ENCODE data around the gene EHBP1.

Gene EHBP1

GRCh38 chr2:63052411-63053080 is 347.0 kb downstream of the EHBP1 start:
- no peak for DNase-seq (ENCODE audit: low spot score)

GRCh38 chr2:63053081-63053888 is 347.8 kb downstream of the EHBP1 start:
- no peak for DNase-seq (ENCODE audit: low spot score)

DNA sequence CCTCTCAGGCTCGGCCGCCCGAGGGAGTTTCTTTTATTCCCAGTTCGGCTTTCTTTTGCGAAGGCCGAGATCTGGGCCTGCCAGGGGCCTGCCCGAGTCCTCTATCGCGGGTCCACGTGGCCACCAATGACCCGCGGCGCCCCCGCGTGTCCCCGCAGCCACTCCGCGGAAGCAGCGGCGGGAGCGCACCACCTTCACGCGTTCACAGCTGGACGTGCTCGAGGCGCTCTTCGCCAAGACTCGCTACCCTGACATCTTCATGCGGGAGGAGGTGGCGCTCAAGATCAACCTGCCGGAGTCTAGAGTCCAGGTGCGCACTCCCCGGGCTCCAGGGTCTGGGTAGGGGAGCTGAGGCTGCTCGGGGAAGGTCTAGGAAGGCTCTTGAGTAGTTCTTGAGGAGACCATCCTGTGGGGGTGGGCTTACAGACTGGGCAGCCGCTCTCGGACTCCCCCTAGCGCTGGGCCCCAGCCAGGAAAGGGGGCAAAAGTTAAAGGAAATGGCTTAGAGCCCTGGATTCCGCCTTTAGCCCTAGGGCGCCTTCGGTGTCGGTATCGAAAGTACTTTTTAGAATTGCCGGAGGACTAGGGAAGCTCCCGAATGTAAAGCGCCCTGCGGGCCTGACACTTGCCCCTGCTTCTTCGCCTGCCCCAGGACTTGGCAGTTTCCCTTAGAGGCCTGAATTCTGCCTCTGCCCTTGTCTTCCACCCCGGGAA is 348.5 kb downstream of the EHBP1 start:
- no peak for DNase-seq (ENCODE audit: low spot score)

DNA sequence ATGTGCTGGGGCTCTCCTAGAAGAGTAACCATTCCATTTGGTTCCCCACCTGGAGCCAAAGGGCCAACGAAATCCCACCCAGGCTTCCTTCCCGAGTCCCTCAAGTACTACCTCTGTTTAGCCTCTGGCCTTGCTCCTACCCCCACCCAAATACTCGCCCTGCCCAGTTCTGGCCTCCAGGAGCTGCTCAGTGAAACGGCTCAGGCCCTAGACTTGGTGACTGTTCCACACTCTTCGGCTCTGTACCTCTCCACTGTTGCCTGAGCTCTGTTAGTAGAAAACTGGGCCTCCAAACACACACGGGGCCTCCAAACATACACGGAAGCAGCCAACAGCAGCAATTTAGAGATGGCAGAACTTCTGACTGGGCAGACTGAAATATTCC is 349.3 kb downstream of the EHBP1 start:
- no peak for DNase-seq (ENCODE audit: low spot score)

DNA sequence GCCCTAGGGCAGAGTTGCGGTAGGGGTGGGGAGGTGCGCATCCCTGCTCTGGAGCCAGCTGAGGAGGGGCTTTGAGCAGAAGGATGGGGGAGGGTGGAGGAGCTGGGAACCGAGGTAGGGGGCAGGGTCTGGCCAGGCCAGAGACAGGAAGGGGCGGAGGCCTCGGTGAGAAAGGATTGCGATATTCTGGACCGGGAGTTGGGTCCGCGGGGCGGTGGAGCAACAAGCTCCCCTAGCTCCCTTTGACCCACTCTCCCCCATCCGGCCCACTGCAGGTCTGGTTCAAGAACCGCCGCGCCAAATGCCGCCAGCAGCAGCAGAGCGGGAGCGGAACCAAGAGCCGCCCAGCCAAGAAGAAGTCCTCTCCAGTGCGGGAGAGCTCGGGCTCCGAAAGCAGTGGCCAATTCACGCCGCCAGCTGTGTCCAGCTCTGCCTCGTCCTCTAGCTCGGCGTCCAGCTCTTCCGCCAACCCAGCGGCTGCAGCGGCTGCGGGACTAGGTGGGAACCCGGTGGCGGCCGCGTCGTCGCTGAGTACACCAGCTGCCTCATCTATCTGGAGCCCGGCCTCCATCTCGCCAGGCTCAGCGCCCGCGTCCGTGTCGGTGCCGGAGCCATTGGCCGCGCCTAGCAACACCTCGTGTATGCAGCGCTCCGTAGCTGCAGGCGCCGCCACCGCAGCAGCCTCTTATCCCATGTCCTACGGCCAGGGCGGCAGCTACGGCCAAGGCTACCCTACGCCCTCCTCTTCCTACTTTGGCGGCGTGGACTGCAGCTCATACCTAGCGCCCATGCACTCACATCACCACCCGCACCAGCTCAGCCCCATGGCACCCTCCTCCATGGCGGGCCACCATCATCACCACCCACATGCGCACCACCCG is 350.0 kb downstream of the EHBP1 start:
- DNase-seq (ENCODE audit: low spot score), result no peak

- no peak for DNase-seq (ENCODE audit: low spot score)
Measured at GRCh38 chr2:63056107-63057050, 350.9 kb downstream of the EHBP1 start.

- DNase-seq (ENCODE audit: low spot score), result no peak
Measured at GRCh38 chr2:63057249-63058143, 352.0 kb downstream of the EHBP1 start.

DNA sequence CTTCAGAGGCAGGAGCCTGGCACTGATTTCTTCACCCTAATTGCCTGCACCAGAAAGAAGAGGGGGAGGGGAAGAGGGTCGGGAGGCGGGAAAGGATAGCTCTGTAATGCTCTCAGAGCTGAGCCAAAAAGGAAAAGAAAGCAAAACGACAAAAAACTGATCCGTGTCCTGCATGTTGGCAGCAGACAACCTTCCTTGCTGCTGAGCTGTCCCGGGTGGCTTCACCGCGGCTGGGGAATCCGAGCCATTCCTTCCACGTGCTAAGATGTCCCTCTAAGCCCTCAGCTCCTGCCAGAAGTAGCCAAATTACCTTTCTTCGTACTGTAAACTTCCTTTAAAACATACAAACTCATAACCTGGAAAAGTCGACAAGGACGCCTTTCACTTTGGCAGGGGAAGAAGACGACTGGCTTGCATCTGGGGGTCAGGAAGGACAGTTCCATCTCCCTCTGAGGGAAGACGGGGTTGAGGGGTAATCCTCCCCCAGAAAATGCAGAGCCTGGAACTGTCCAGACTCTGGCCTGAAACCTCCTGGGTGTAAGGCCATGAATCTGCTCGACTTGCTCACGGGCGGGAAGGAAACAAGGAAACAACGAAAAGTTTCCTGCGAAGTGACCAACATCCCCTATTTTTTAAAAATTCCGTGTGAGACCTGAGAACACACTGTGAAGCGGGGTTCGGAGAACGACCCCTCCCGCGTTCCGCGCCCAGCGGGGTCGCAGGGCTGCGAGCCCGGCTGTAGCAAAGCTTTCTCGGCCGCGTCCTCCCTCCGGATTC is 352.8 kb downstream of the EHBP1 start:
- no peak for DNase-seq (ENCODE audit: low spot score)

- no peak for DNase-seq (ENCODE audit: low spot score)
Measured at GRCh38 chr2:63058921-63059792, 353.6 kb downstream of the EHBP1 start.

DNA sequence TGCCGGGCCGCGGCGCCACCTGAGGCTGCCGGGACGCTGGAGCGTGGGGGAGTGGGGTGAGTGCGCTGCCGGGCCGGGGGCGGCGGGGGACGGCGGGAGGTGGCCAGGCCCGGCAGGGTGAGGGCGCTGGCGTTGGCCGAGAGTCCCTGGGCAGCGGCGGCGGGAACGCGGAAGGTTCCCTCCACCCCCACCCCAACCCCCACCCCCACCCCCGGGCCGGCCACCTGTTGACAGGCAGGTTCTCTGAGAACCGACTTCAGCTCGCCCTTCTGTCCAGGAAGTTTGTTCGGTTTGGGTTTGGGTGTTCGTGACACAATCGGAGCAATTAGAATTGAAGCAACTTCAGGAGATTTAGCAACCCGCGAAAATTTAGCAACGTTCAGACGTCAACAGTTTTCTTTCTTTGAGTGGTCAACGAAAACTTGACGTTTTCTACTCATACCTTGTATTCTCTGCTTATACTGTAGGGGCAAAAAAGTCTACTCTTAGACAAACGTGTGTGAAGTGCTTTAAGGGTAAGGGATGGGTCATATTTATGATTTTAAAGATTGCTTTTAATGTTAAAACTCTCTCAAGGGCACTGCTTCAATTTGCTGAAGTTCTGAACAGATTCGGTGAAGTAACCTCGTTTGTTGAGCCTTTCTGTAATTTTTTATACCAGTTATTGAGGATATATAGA is 354.4 kb downstream of the EHBP1 start:
- DNase-seq (ENCODE audit: low spot score), result no peak

- DNase-seq (ENCODE audit: low spot score), result no peak
Measured at GRCh38 chr2:63060472-63060991, 355.0 kb downstream of the EHBP1 start.

DNA sequence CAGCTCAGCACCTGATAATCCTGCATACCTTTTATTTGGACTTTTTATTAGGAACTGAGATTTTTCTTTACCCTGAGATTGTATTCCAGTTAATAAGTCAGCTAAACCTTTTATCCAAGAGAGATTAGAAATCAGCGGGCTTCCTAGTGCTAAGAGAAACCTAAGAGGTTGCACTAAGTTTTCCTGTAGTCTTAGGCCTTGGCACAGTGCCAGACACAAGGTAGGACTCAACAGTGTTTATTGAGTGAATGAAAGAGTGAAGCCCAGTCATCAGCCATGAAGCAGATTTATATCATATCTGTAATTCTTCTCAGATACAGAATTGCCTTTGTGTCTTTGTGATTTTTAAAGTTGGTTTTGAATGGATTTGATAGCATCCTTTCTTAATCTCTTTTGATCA is 358.7 kb downstream of the EHBP1 start:
- DNase-seq (ENCODE audit: low spot score), result no peak

- no peak for DNase-seq (ENCODE audit: low spot score)
Measured at GRCh38 chr2:63064661-63065060, 359.1 kb downstream of the EHBP1 start.

DNA sequence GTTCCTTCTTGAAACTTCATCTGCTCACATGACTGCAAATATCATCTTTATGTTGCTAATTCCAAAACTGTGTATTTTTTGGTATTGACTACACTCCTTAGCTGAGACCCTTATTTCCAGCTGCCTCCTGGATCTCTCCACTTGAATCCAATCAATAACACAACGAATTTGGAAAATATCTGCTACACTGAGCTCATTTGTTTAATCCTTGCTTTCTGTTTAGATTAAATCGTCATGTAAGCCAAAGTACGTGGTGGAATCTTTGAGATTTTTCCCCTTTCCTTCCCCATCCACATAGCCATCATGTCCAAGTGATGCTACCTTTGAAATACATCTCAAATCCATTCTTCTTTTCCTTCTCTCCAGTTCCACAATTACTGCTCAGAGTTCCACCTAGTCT is 360.8 kb downstream of the EHBP1 start:
- no peak for DNase-seq (ENCODE audit: low spot score)

GRCh38 chr2:63066838-63067237 is 361.3 kb downstream of the EHBP1 start:
- no peak for DNase-seq (ENCODE audit: low spot score)

GRCh38 chr2:63071664-63072063 is 366.2 kb downstream of the EHBP1 start:
- no peak for DNase-seq (ENCODE audit: low spot score)

DNA sequence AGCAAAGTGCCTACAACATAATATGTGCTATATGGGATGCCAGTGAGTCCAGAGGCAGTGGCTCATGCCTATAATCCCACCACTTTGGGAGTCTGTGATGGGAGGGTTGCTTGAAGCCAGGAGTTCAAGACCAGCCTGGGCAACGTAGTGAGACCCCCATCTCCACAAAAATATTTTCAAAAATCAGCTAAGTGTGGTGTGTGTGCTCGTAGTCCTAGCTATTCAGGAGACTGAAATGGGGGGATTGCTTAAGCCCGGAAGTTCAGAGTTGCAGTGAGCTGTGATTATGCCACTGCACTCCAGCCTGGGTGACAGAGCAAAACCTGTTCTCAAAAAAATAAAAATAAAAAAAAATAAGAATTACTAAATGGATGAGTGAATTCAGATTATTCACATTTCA is 368.5 kb downstream of the EHBP1 start:
- DNase-seq (ENCODE audit: low spot score), result no peak

All from putamen (tissue), 1 donor.